ENCODE data around the gene SMARCD3.

SMARCD3 gene

GRCh38 chr7:151207804-151208203, 40.7 kb downstream of the SMARCD3 start:
- DNase-seq, result no peak

GRCh38 chr7:151207315-151207714, 41.2 kb downstream of the SMARCD3 start:
- no peak for DNase-seq

DNA sequence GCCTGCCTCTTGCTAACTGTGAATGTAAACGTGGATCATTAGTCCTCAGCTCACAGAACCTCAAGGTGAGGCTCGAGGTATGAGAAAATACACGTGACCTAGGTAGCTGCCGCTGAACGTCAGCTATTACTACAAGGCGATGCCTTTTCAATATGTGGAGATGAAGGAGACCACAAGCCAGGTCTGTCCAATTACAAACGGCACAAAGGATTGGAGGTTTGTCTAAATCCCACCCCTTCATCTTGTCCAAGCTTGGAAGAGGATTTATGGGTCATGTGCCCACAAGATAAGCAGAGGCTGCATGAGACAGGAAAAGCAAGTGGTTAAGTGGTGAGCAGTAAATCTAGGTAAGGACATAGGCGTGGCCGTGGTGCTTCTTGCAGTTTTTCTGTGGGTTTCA, 41.6 kb downstream of the SMARCD3 start:
- DNase-seq, result no peak

DNA sequence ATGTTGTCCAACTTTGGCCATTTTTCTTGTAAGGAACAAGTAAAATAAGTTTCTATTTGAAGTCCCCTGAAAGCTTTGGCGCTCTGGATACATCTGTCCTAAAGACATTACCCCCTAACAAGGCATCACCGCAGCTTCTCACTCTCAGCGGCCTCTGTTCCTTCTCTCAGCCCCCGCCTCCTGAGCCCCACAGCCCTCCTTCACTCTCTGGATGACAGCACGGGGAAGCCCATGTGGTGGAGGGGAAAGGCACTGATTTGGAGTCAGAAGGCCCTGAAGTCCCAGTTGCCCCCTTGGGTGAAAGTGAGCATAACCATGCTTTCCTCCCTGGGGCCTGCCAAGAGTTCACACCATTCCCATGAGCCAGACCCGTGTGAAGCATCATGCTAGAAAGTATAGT, 42.8 kb downstream of the SMARCD3 start:
- DNase-seq, result no peak

- no peak for DNase-seq
These were observed 44.0 kb downstream of the SMARCD3 start for GRCh38 chr7:151204383-151205032.

GRCh38 chr7:151202836-151203235, 45.7 kb downstream of the SMARCD3 start:
- no peak for DNase-seq

DNA sequence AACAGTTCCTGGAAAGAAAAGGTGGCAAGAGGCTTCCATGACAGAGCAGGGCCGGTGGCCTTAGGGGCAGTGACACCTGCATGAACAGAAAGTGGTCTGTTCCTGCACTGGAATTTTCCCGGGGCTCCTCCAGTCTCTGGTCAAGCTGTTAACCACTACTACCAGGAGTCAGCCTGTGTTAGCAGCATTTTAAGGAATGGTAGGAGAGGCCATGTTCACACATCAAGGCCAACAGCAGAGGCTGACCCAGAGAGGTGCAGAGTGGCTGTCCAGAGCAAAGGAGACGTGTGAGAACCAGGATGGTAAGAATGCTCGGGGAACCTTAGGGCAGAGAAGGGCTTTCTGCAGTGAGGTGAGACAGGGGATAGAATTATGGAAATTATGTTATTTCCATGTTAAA, 46.7 kb downstream of the SMARCD3 start:
- DNase-seq, result no peak

DNA sequence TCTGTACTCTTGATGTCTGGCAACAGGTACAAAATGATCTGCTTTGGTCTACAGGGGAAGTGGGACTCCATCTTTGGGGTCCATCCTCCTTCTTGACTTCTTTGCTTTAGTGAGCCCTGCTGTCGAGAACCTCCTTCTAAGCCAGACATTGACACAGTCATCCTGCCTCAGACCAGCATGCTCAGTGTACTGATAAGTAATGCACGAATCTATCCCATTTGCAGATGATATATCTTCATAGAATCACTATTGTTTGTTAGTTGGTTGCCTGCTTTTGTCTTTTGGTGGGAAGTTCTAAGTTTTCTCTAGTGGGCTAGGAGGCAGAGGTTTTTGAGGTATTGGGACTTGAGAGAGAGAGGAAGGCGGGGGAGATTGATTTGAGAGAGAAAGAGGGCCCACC, 47.1 kb downstream of the SMARCD3 start:
- no peak for DNase-seq

DNA sequence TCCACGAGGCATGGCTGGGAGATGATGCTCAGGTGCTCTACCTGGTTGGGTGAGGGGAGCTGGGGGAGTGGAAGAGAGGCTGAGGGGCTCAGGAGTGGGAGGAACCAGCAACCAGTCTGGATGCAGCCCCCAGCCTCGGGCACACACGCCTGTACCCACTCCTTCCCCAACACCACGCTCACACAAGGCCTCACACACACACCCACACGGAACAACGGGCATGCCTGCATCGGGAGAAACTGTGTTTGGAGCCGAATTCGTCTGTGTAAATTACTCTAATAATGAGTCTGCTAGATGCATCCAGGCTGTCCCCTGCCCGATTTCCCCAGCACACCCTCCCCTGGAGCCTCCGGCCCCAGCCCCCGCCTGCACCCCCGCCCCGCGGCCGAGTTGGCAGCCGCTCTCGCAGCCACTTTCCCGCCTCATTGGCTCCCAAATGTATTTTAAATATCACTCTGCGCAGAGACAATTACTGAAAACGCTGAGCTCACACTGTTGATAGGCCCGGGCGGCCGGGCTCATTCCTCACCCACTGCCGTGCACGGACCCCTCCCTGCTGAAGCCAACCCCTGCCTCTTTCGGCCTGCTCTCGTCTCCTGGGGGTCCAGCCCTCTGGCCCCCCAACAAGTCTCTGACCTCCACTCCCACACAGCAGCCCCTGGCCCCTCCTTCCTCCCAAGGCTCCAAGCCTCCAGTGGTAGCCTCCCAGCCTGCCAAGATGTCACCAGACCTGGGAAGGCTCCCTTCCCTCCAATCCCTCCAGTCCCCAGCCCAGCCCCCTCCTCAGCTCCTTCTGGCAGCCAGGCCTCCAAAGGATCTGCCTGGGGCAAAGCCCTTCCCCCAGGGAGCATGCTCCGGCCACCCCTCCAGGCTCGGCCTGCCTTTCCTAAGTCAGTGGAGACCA, 49.3 kb downstream of the SMARCD3 start:
- DNase-seq, result no peak

DNA sequence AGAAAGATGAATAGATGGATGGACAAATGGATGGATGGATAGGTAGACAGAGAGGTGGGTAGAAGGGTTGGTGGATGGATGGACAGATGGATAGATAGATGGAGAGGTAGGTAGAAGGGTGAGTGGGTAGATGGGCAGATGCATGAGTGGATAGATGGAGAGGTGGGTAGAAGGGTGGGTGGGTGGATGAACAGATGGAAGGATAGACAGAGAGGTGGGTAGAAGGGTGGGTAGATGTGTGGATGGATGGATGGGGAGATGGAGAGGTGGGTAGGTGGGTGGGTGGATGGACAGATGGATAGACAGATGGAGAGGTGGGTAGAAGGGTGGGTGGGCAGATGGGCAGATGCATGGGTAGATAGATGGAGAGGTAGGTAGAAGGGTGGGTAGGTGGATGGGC, 50.6 kb downstream of the SMARCD3 start:
- DNase-seq, result no peak

DNA sequence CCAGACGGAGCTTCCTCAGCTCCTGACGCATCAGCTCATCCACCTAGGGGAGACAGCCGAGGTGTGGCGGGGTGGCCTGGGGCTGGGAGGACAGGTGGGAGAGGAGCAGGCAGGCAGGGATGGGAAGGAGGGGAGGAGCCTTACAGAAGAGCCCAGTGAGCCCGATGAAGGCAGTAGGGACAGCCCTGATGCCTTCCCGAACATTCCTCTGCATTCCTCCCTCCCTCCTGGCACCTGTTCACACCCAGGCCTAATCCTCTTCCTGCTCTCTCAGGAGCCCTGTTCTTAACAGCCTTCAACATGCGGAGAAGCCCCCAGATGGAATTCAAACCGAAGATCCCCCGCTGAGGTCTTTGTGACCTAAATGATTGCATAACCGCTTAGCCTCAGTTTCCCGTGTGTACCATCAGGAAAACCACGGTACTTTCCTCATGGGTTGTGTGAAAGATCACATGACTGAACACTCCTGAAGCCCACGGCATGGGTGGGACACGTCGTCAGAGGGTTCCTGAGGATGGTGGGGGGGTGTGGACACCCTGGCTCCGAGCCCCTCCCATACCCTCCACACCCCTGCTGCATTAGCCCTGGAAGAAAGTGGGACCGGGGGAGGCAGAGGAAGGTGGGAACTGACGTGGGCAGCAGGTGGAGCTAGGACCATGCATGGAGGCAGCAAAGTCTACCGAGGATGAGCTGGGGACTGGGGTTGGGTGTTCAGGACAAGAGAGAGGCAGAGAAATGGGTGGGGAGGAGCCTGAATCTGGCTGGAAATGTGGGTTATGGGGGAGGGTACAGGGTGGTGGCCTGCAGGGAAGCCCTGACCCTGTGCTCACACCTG, 52.7 kb downstream of the SMARCD3 start:
- no peak for DNase-seq

- no peak for DNase-seq
These were observed 54.3 kb downstream of the SMARCD3 start for GRCh38 chr7:151194188-151194587.

- DNase-seq, result no peak
These were observed 55.1 kb downstream of the SMARCD3 start for GRCh38 chr7:151193203-151193978.

- DNase-seq, result no peak
These were observed 56.4 kb downstream of the SMARCD3 start for GRCh38 chr7:151192002-151192539.

DNA sequence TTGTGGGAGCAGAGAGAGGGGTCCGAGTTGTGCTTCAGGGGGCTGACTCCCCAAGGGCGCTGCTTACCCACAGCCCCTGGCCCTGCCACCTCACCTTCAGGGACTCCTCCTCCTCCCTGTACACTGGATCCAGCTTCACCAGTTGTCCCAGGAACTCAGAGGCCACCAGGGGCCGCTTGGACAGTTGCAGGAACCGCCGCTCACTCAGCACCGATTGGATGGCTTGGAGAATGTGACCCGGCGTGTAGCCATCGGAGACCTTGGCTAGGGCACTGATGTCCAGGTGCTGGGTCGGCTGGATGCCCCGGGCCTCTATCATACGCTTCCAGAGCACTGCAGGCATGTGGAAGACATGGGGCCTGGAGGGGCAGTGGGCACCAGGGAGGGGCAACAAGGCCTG, 57.0 kb downstream of the SMARCD3 start:
- no peak for DNase-seq

GRCh38 chr7:151189038-151189437, 59.5 kb downstream of the SMARCD3 start:
- no peak for DNase-seq
